Cardiac muscle cell (in vitro differentiated cells and primary cell): Measurements from ENCODE around the gene IKZF3. TPM values are rescaled to one million over a fixed set of nuclear protein-coding genes. Genes with fewer than 3 reads are reported as not detected.
A peak's percentile ranks its signal among the peaks of the same experiment; 100 is the strongest.
"Not testable (repeated sequence)": the region's sequence is repeated elsewhere in the genome, so short reads cannot be mapped to it uniquely, and the experiment has no call there.

Source experiments
- DNase-seq, 2 donors: peaks; one replicate each; pipeline versions ENCODE4 v3.0.0 to v3.0.0-alpha.2; 2010 to 2017; ENCODE audit warnings: low read depth in 1 of 2, low spot score in 1 of 2
- H3K27ac ChIP-seq: fragments of 200-600 bp; sonication (generic); 2 replicates; pipeline ENCODE4 v1.5.1; 2016
- H3K27me3 ChIP-seq: fragments of 200-600 bp; sonication (generic); 2 replicates; pipeline ENCODE4 v1.6.0; 2016; ENCODE audit warnings: control low read depth
- H3K36me3 ChIP-seq: fragments of 200-600 bp; sonication (generic); 2 replicates; pipeline ENCODE4 v1.5.1; 2016; ENCODE audit warnings: control low read depth
- H3K4me1 ChIP-seq: fragments of 200-600 bp; sonication (generic); 2 replicates; pipeline ENCODE4 v1.8.1; 2017; ENCODE audit warnings: low read depth, mild to moderate bottlenecking, mixed run types
- H3K4me3 ChIP-seq: fragments of 200-600 bp; sonication (generic); 2 replicates; pipeline ENCODE4 v1.5.1; 2016; ENCODE audit warnings: mild to moderate bottlenecking
- H3K9me3 ChIP-seq: fragments of 200-600 bp; sonication (generic); 2 replicates; pipeline ENCODE4 v1.5.1; 2017; ENCODE audit warnings: low read depth, mild to moderate bottlenecking, control low read depth
- CTCF ChIP-seq: IDR thresholded peaks from 2 replicates; pipeline ENCODE4 v1.5.1; 2012; ENCODE audit warnings: low read depth, mild to moderate bottlenecking, low read length
- polyA plus RNA-seq: library from polyadenylated mRNA; unstranded; fragments of >200 nt; fragmentation: Nextera tagmentation; extraction: Ambion mirVana; gene quantifications from 2 replicates; pipeline ENCODE4 v1.2.1, GENCODE V29; 2016
- total RNA-seq: library from RNA; depleted of rRNA; stranded (reverse); fragments of >200 nt; gene quantifications from 2 replicates; pipeline ENCODE4 v1.2.3, GENCODE V29; 2016

Gene IKZF3
- total and polyA plus RNA-seq, 2 experiments from 2014 or later = not detected

GRCh38 chr17:39852239-39852638 is 11.9 kb downstream of the IKZF3 start:
- DNase-seq = peak in 1 of 2 donors; percentile 24
- no peak overlapping the region for H3K27ac ChIP-seq
- peaks cover 5% of the 10 kb centered on the region for H3K27me3 ChIP-seq
- H3K4me3 ChIP-seq = no peak overlapping the region
- TF ChIP-seq CTCF = no peak
- no peaks in the 10 kb centered on the region for H3K36me3 ChIP-seq
- no peaks in the 10 kb centered on the region for H3K4me1 ChIP-seq
- no peaks in the 10 kb centered on the region for H3K9me3 ChIP-seq

- not testable (repeated sequence) for H3K4me1 ChIP-seq, H3K27me3 ChIP-seq, H3K9me3 ChIP-seq, H3K27ac ChIP-seq, H3K4me3 ChIP-seq, DNase-seq, H3K36me3 ChIP-seq
These were observed 13.9 kb downstream of the IKZF3 start for GRCh38 chr17:39850186-39850585.

GRCh38 chr17:39848600-39848999 is 15.5 kb downstream of the IKZF3 start:
- no peak for DNase-seq
- no peaks in the 10 kb centered on the region for H3K36me3 ChIP-seq
- no peak overlapping the region for H3K4me3 ChIP-seq
- peaks cover 6% of the 10 kb centered on the region for H3K27me3 ChIP-seq
- no peak overlapping the region for H3K27ac ChIP-seq
- TF ChIP-seq CTCF = no peak
- H3K4me1 ChIP-seq = no peaks in the 10 kb centered on the region
- H3K9me3 ChIP-seq = no peaks in the 10 kb centered on the region

GRCh38 chr17:39846205-39846604 is 17.9 kb downstream of the IKZF3 start:
- no peak overlapping the region for H3K4me3 ChIP-seq
- no peaks in the 10 kb centered on the region for H3K36me3 ChIP-seq
- peaks cover 6% of the 10 kb centered on the region for H3K27me3 ChIP-seq
- no peak for DNase-seq
- H3K4me1 ChIP-seq = no peaks in the 10 kb centered on the region
- H3K27ac ChIP-seq = no peak overlapping the region
- no peak for TF ChIP-seq CTCF
- H3K9me3 ChIP-seq = no peaks in the 10 kb centered on the region

- H3K4me3 ChIP-seq = no peak overlapping the region
- H3K9me3 ChIP-seq = no peaks in the 10 kb centered on the region
- no peak for DNase-seq
- H3K27me3 ChIP-seq = peaks cover 6% of the 10 kb centered on the region
- no peaks in the 10 kb centered on the region for H3K36me3 ChIP-seq
- no peak for TF ChIP-seq CTCF
- no peaks in the 10 kb centered on the region for H3K4me1 ChIP-seq
- H3K27ac ChIP-seq = no peak overlapping the region
These were observed 18.9 kb downstream of the IKZF3 start for GRCh38 chr17:39845052-39845846.

GRCh38 chr17:39841134-39841683 is 22.9 kb downstream of the IKZF3 start:
- no peaks in the 10 kb centered on the region for H3K36me3 ChIP-seq
- no peaks in the 10 kb centered on the region for H3K4me1 ChIP-seq
- H3K27me3 ChIP-seq = no peaks in the 10 kb centered on the region
- no peak overlapping the region for H3K4me3 ChIP-seq
- H3K9me3 ChIP-seq = no peaks in the 10 kb centered on the region
- H3K27ac ChIP-seq = no peak overlapping the region
- DNase-seq = no peak
- no peak for TF ChIP-seq CTCF
